GM13976 (cell line): ENCODE measurements around the gene CRIM1.

ENCODE experiments used
- DNase-seq: peaks from one replicate; pipeline ENCODE4 v3.0.0; 2012; ENCODE audit warnings: low spot score
- in situ Hi-C: fragments of 300-500 bp; cut with MboI; formaldehyde crosslinking; loops from one replicate; pipeline ENCODE4 v1.12.0; 2022; ENCODE audit warnings: low sequenced_read_pairs, mixed read lengths, inconsistent platforms; ENCODE audit not compliant: unreplicated experiment
- TF ChIP-seq, protein P1 (sequence below): IDR thresholded peaks from 2 replicates; pipeline ENCODE4 v1.5.1; 2012; ENCODE audit warnings: borderline replicate concordance, mild to moderate bottlenecking; ENCODE audit not compliant: insufficient read depth; ENCODE audit errors: extremely low read depth, missing control alignments, control extremely low read depth

Gene CRIM1

DNA sequence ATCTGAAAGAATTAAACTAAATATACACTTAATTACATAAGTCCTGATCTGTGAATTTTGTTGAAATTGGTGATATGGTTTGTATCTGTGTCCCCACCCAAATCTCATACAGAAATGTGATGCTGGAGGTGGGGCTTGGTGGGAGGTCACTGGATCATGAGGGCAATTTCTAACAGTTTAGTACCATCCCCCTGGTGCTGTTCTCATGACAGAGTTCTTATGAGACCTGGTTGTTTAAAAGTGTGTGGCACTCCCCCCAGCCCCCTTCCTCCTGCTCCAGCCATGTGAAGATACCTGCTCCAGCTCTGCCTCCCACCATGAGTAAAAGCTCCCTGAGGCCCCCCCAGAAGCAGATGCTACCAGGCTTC lies 223.7 kb downstream of the CRIM1 start:
- in situ Hi-C loops, result no loop called here
- TF ChIP-seq, protein P1, sequence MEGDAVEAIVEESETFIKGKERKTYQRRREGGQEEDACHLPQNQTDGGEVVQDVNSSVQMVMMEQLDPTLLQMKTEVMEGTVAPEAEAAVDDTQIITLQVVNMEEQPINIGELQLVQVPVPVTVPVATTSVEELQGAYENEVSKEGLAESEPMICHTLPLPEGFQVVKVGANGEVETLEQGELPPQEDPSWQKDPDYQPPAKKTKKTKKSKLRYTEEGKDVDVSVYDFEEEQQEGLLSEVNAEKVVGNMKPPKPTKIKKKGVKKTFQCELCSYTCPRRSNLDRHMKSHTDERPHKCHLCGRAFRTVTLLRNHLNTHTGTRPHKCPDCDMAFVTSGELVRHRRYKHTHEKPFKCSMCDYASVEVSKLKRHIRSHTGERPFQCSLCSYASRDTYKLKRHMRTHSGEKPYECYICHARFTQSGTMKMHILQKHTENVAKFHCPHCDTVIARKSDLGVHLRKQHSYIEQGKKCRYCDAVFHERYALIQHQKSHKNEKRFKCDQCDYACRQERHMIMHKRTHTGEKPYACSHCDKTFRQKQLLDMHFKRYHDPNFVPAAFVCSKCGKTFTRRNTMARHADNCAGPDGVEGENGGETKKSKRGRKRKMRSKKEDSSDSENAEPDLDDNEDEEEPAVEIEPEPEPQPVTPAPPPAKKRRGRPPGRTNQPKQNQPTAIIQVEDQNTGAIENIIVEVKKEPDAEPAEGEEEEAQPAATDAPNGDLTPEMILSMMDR, result no peak
- DNase-seq, result no peak

DNA sequence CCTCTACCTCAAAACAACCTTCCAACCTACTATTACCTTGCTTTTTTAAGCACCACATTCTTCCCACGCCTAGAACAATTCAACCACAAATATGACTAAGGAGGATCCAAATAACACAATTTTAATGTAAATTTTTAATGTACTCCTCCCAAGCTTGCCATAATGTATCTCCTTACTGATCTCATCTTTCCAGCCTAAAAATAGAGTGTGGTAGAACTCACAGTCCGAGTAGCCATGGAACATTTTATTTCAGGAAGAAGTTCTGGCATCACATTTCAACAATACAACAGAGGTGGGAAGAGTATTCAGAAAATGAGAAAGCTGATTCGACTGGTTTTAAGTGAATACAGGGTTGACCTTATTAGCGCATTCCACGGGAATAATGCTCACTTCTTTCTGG lies 227.0 kb downstream of the CRIM1 start:
- in situ Hi-C loops, result no loop called here
- DNase-seq, result no peak
- TF ChIP-seq, protein P1, result no peak

DNA sequence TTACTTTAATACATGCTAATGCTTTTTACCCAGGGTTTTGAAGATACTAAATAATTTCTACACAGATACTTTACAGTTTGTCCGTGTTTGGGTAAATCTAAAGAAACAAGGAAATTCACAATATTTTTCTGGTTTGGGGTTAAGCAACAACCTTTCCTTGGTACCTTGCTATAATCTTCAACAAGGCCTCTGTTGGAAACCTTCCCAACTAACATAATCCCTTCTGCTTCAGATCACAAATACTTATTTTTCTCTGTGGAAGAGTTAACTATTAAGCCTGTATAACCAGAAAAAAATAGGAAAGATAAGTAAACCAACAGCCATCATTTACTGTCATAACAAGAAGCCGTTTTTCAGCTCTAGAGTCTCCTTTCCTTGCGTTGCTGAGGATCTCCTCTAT lies 227.4 kb downstream of the CRIM1 start:
- in situ Hi-C loops, result no loop called here
- DNase-seq, result no peak
- TF ChIP-seq, protein P1, result no peak

DNA sequence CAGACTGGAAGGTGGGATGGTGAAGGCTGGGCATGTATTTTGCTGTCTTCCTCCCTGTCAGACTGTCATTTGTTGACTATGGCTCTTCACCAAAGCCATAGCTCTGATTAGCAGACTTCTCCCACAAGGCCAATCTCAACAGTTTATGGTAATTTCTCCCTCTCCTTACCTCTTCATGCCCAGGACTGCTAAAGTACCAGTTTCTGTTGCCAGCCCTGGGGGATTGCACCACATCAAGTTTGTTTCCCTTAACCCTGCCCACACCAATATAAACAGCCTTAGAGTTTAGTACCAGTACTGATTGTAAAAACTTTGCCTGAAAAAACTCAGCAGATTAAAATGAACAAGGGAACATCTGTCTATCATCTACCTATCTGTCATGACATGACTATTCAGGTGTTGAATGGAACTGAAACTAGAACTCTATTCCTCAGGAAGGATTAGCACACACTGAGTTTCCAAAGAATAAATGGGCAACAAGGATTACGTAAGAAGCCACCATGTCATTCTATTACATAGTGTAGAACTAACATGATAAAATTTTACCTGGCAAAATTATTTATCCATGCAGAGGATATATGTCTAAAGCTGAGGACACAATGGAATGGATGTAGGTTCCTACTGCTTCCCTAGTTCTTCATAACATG lies 228.7 kb downstream of the CRIM1 start:
- TF ChIP-seq, protein P1, result no peak
- in situ Hi-C loops, result no loop called here
- DNase-seq, result no peak

DNA sequence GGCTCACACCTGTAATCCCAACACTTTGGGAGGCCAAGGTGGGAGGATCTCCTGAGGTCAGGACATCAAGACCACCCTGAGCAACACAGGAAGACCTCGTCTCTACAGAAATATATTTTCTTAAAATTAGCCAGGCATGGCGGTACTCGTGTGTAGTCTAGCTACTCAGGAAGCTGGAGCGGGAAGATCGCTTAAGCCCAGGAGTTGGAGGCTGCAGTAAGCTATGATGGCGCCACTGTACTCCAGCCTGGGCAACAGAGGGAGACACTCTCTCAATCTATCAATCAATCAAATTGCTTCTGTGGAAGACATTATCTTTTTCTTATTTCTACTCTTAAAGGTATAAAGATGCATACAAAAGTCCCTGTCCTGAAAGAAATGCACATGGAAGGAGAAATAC lies 231.1 kb downstream of the CRIM1 start:
- TF ChIP-seq, protein P1, result no peak
- in situ Hi-C loops, result no loop called here
- no peak for DNase-seq

DNA sequence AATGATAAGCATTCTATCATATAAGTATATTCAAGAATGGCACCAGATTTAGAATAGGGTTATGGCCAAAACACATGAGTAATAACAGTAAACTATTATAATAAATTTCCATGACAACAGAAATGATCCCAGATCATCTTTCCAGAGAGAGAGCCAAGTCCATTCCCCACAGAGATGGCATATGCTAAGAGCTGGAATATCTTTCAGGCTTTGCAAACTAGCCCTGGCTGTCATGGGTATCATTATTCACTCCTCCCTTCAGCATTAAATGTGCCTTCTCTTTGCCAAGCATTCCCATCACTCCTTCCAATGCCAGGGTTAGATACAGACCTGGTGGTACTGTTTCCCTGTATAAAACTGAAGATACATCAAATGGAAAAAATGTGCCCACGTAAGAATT lies 231.5 kb downstream of the CRIM1 start:
- TF ChIP-seq, protein P1, result no peak
- no peak for DNase-seq
- in situ Hi-C loops, result no loop called here
